Measurements from ENCODE around the gene GAB1.
A peak's percentile ranks its signal among the peaks of the same experiment; 100 is the strongest.

The GAB1 gene

GRCh38 chr4:143397887-143398286 lies 61.2 kb downstream of the GAB1 start (continued):
- no peak for TF ChIP-seq ZBTB44 (tag by site-specific recombination; IDR thresholded peaks at IDR 0.05)

- no peaks in the 10 kb centered on the region for H3K36me3 ChIP-seq (ENCODE audit: control insufficient read depth in 2 of 2, insufficient read depth in 1 of 2, low read length in 2 of 2)
- no peak overlapping the region for H3K4me3 ChIP-seq (ENCODE audit: low read depth, low read length)
- no peaks in the 10 kb centered on the region for H3K4me1 ChIP-seq (ENCODE audit: control insufficient read depth, insufficient read depth, low read length)
- H3K27ac ChIP-seq (ENCODE audit: extremely low read depth, low read depth, low read length) = no peak overlapping the region
- POLR2A ChIA-PET = no interaction called here
- no peaks in the 10 kb centered on the region for H3K9me3 ChIP-seq (ENCODE audit: control insufficient read depth, insufficient read depth, low read depth, low read length)
- CTCF ChIA-PET = no interaction called here
- TF ChIP-seq FEZF1 (tag by site-specific recombination; IDR thresholded peaks at IDR 0.05) (0 out of 2 replicates have a peak, but pooled peaks have one; percentile 20), ZNF660 (tag by site-specific recombination; IDR thresholded peaks at IDR 0.05) (0 out of 2 replicates have a peak, but pooled peaks have one; percentile 22), KLF1 (tag by site-specific recombination; IDR thresholded peaks at IDR 0.05) (no peak)
These were observed 62.7 kb downstream of the GAB1 start for GRCh38 chr4:143399113-143399949.

GRCh38 chr4:143400082-143400481 lies 63.4 kb downstream of the GAB1 start:
- H3K27ac ChIP-seq (ENCODE audit: extremely low read depth, low read depth, low read length) = no peak overlapping the region
- no peaks in the 10 kb centered on the region for H3K4me1 ChIP-seq (ENCODE audit: control insufficient read depth, insufficient read depth, low read length)
- H3K9me3 ChIP-seq (ENCODE audit: control insufficient read depth, insufficient read depth, low read depth, low read length) = no peaks in the 10 kb centered on the region
- no peak overlapping the region for H3K4me3 ChIP-seq (ENCODE audit: low read depth, low read length)
- ChIA-PET CTCF (interaction anchor here (1.6 kb wide), 1 partner anchor 9 kb away, joined by 4 read pairs; no protein-coding TSS in a partner anchor), POLR2A (no interaction called here)
- TF ChIP-seq ZNF433 (tag by site-specific recombination; IDR thresholded peaks at IDR 0.05; ENCODE audit: low read depth) (no peak), ZNF391 (tag by site-specific recombination; IDR thresholded peaks at IDR 0.05; ENCODE audit: borderline replicate concordance, low read depth) (no peak)
- H3K36me3 ChIP-seq (ENCODE audit: control insufficient read depth in 2 of 2, insufficient read depth in 1 of 2, low read length in 2 of 2) = no peaks in the 10 kb centered on the region

- Histone ChIP-seq H3K27ac (ENCODE audit: extremely low read depth, low read depth, low read length) (no peak overlapping the region), H3K9me3 (ENCODE audit: control insufficient read depth, insufficient read depth, low read depth, low read length) (no peaks in the 10 kb centered on the region), H3K4me1 (ENCODE audit: control insufficient read depth, insufficient read depth, low read length) (peaks cover 11% of the 10 kb centered on the region), H3K36me3 (ENCODE audit: control insufficient read depth in 2 of 2, insufficient read depth in 1 of 2, low read length in 2 of 2) (no peaks in the 10 kb centered on the region), H3K4me3 (ENCODE audit: low read depth, low read length) (no peak overlapping the region)
- CTCF ChIA-PET = no interaction called here
- POLR2A ChIA-PET = no interaction called here
- TF ChIP-seq ZFP37 (tag by site-specific recombination; IDR thresholded peaks at IDR 0.05) (no peak), SALL2 (tag by site-specific recombination; IDR thresholded peaks at IDR 0.05; ENCODE audit: borderline replicate concordance) (no peak), IKZF3 (tag by site-specific recombination; IDR thresholded peaks at IDR 0.05) (no peak), ZNF843 (tag by site-specific recombination; IDR thresholded peaks at IDR 0.05) (no peak), ZNF114 (tag by site-specific recombination; IDR thresholded peaks at IDR 0.05) (no peak), ZNF433 (tag by site-specific recombination; IDR thresholded peaks at IDR 0.05; ENCODE audit: low read depth) (no peak), ZNF133 (tag by site-specific recombination; IDR thresholded peaks at IDR 0.05) (no peak), ZNF792 (tag by site-specific recombination; IDR thresholded peaks at IDR 0.05) (no peak), ELK4 (IDR thresholded peaks at IDR 0.05; ENCODE audit: borderline replicate concordance, low read depth, low read length) (no peak), ZNF146 (tag by site-specific recombination; IDR thresholded peaks at IDR 0.05) (no peak), SP2 (tag by site-specific recombination; IDR thresholded peaks at IDR 0.05) (no peak), ZNF621 (tag by site-specific recombination; IDR thresholded peaks at IDR 0.05) (no peak), ZNF560 (tag by site-specific recombination; IDR thresholded peaks at IDR 0.05; ENCODE audit: borderline replicate concordance) (no peak), ZNF76 (tag by site-specific recombination; IDR thresholded peaks at IDR 0.05; ENCODE audit: borderline replicate concordance, low read depth) (no peak), ZNF701 (tag by site-specific recombination; IDR thresholded peaks at IDR 0.05) (no peak), ZSCAN30 (tag by site-specific recombination; IDR thresholded peaks at IDR 0.05) (no peak), ZNF169 (tag by site-specific recombination; IDR thresholded peaks at IDR 0.05) (no peak)
These were observed 66.3 kb downstream of the GAB1 start for GRCh38 chr4:143402776-143403552.
